GM12801 (cell line): ENCODE results near the gene RBM15B.

Source experiments
- CTCF ChIP-seq: IDR thresholded peaks from one replicate; pipeline ENCODE4 v1.5.1; 2011; ENCODE audit warnings: control low read depth; ENCODE audit not compliant: insufficient read length; ENCODE audit errors: extremely low read depth

Gene RBM15B

GRCh38 chr3:51371943-51372557 is 19.0 kb upstream of the RBM15B start:
- no peak for TF ChIP-seq CTCF

GRCh38 chr3:51373658-51374421 is 17.2 kb upstream of the RBM15B start:
- TF ChIP-seq CTCF = no peak

GRCh38 chr3:51374456-51374855 is 16.6 kb upstream of the RBM15B start:
- no peak for TF ChIP-seq CTCF

- no peak for TF ChIP-seq CTCF
Measured at GRCh38 chr3:51375136-51375535, 15.9 kb upstream of the RBM15B start.

GRCh38 chr3:51375571-51375970 is 15.5 kb upstream of the RBM15B start:
- no peak for TF ChIP-seq CTCF

- TF ChIP-seq CTCF = no peak
Measured at GRCh38 chr3:51378065-51378464, 13.0 kb upstream of the RBM15B start.

GRCh38 chr3:51378726-51379125 is 12.4 kb upstream of the RBM15B start:
- TF ChIP-seq CTCF = no peak
